ENCODE measurements around the gene CHAF1A. TPM values are rescaled to one million over a fixed set of nuclear protein-coding genes. Genes with fewer than 3 reads are reported as not detected.

Gene CHAF1A
- total and polyA plus RNA-seq, 2 of the 4 experiments (the other 2 are of a cell fraction) = 12.4 to 22.9 TPM

- no TSS peak for BruUV-seq (replicated peaks)
- no peak overlapping the region for H3K4me2 ChIP-seq (ENCODE audit: low read depth, low read length)
- TF ChIP-seq MXI1 (IDR thresholded peaks at IDR 0.05; ENCODE audit: borderline replicate concordance, low read depth, low read length) (no peak), RFX5 (IDR thresholded peaks at IDR 0.05; ENCODE audit: low read depth, low read length) (no peak), SMC3 (IDR thresholded peaks at IDR 0.05; ENCODE audit: low read depth, low read length) (no peak), NFE2L2 (IDR thresholded peaks at IDR 0.05; ENCODE audit: low read depth, low read length) (no peak), CEBPB (IDR thresholded peaks at IDR 0.05; ENCODE audit: low read depth, low read length) (no peak), CTCF (conservative IDR thresholded peaks at IDR 0.05; ENCODE audit: low read depth, low read length) (no peak), BHLHE40 (IDR thresholded peaks at IDR 0.05; ENCODE audit: low read depth, low read length) (no peak), RCOR1 (IDR thresholded peaks at IDR 0.05; ENCODE audit: insufficient replicate concordance, low read length) (no peak), MAFK (IDR thresholded peaks at IDR 0.05; ENCODE audit: low read depth, low read length) (no peak)
- H3K9ac ChIP-seq (ENCODE audit: low read depth, low read length) = no peak overlapping the region
- H3K27ac ChIP-seq (ENCODE audit: insufficient read depth, low read length) = no peak overlapping the region
- no peaks in the 10 kb centered on the region for H3K27me3 ChIP-seq (ENCODE audit: control insufficient read depth, insufficient read depth, low read length)
- DNase-seq (no peak), ATAC-seq (ENCODE audit: low read depth) (no peak)
- H3K14ac ChIP-seq (replicated peaks; ENCODE audit: low read depth, low read length) = no peak overlapping the region
- intact Hi-C loops (cut with micrococcal nuclease) (no loop called here), dilution Hi-C loops (cut with HindIII; ENCODE audit: low sequenced_read_pairs, unreplicated experiment) (no loop called here), in situ Hi-C loops (cut with MboI; ENCODE audit: low sequenced_read_pairs) (no loop called here)
- H3K36me3 ChIP-seq (ENCODE audit: control insufficient read depth, insufficient read depth, low read length) = peaks cover 17% of the 10 kb centered on the region
- no peak overlapping the region for H3K56ac ChIP-seq (ENCODE audit: extremely low read depth, insufficient read depth, low read length)
- H3K4ac ChIP-seq (ENCODE audit: low read depth, low read length) = peak overlapping the region; percentile 47; the same call in 1 of the 2 replicates
- H3K4me1 ChIP-seq (ENCODE audit: control insufficient read depth, insufficient read depth, low read length) = peaks cover 36% of the 10 kb centered on the region
- no peak overlapping the region for H4K91ac ChIP-seq (ENCODE audit: insufficient read depth, low read depth, low read length)
- H2BK20ac ChIP-seq (ENCODE audit: low read depth, low read length) = no peak overlapping the region
- H2AK9ac ChIP-seq (replicated peaks; ENCODE audit: low read depth, low read length, poor library complexity) = peak overlapping the region; percentile 58
- no peak overlapping the region for H3K4me3 ChIP-seq (ENCODE audit: insufficient read depth, low read depth, low read length)
- WGBS, 2 experiments (ENCODE audit: extremely low coverage in 2 of 2, insufficient read length in 1 of 2) = 63% methylated on average over 13 of the region's 17 CpGs; no CpG with 5 or more reads in 1 of the 2 experiments
- 0 out of 4 replicates have a peak overlapping the region, but pooled peaks of 1 of the 2 experiments have one; percentile 0 for H4K8ac ChIP-seq (ENCODE audit: low read depth in 2 of 2, low read length in 2 of 2)
- peaks cover 13 to 88% of the 10 kb centered on the region in 2 experiments for H3K79me1 ChIP-seq (ENCODE audit: low read depth in 1 of 2, low read length in 2 of 2)
- H4K5ac ChIP-seq (ENCODE audit: low read depth, low read length) = no peak overlapping the region
- no peak overlapping the region for H2BK120ac ChIP-seq (ENCODE audit: low read depth, low read length)
- H2BK15ac ChIP-seq (ENCODE audit: low read depth, low read length) = no peak overlapping the region
- no peak overlapping the region for H2BK5ac ChIP-seq (ENCODE audit: low read depth, low read length, poor library complexity, severe bottlenecking)
- peaks cover 38% of the 10 kb centered on the region for H3K9me1 ChIP-seq (ENCODE audit: insufficient read depth, low read length)
- H3K9me3 ChIP-seq (ENCODE audit: control insufficient read depth, insufficient read depth, low read length) = no peaks in the 10 kb centered on the region
- CTCF ChIA-PET = interaction anchor here (0.6 kb wide), 1 partner anchor 25 kb away, joined by 3 read pairs; no protein-coding TSS in a partner anchor
- 0 out of 2 replicates have a peak overlapping the region, but pooled peaks have one; percentile 48 for H2AK5ac ChIP-seq (ENCODE audit: low read depth, low read length)
- peak overlapping the region; percentile 12; the same call in 1 of the 2 replicates for H3K23ac ChIP-seq (ENCODE audit: low read depth, low read length)
- no peak overlapping the region for H3K18ac ChIP-seq (ENCODE audit: low read depth, low read length)
- H2AFZ ChIP-seq (replicated peaks; ENCODE audit: low read length, poor library complexity) = no peak overlapping the region
- H4K20me1 ChIP-seq (ENCODE audit: insufficient read depth, low read length) = peaks cover 92% of the 10 kb centered on the region
- POLR2A ChIA-PET (ENCODE audit: unreplicated experiment) = no interaction called here
These were observed 22.1 kb upstream of the CHAF1A start for GRCh38 chr19:4380254-4380727.
